A549 (cell line): Measurements from ENCODE around the gene GALNT5. TPM values are rescaled to one million over a fixed set of nuclear protein-coding genes. Genes with fewer than 3 reads are reported as not detected.

Source experiments
- ATAC-seq, 2 experiments: fragments of 200-7000 bp in 1 of 2; fragments of >200 bp in 1 of 2; cut with Nextera tagmentation in 1 of 2; cut with Tn5 transposase in 1 of 2; 3 replicates each; pipeline versions ENCODE4 v1.8.0 to v1.9.1; 2018 to 2020; ENCODE audit warnings: mild to moderate bottlenecking in 1 of 2, moderate library complexity in 1 of 2
- CTCF ChIA-PET: fragments of 300-600 bp; sonication (Branson Sonifier 250); formaldehyde crosslinking; extraction: SDS; loops from one replicate; lab custom pipeline; 2021; ENCODE audit warnings: antibody characterized with exemption, inconsistent platforms; lab: Yijun Ruan, JAX
- POLR2A ChIA-PET: fragments of 350-600 bp; formaldehyde crosslinking; extraction: SDS; loops from one replicate; lab custom pipeline; 2021; ENCODE audit warnings: antibody characterized with exemption, inconsistent platforms; lab: Yijun Ruan, JAX
- DNase-seq, 2 experiments: peaks; one replicate each; pipeline versions ENCODE4 v3.0.0 to v3.0.0-alpha.2; 2011 to 2016; ENCODE audit warnings: low read depth in 1 of 2, low spot score in 1 of 2
- FAIRE-seq: peaks from 2 replicates; lab custom pipeline; 2011; peaks lifted over from hg19 to GRCh38; lab: Jason Lieb, UNC
- H3K27ac ChIP-seq, 2 experiments: fragments of >200 bp; sonication (Bioruptor Twin); formaldehyde crosslinking; 3 replicates each; pipeline ENCODE4 v1.5.1; 2016 to 2017
- H3K4me1 ChIP-seq: fragments of >200 bp; sonication (Bioruptor Twin); formaldehyde crosslinking; 3 replicates; pipeline ENCODE4 v1.6.1; 2016
- H3K4me2 ChIP-seq: fragments of >200 bp; sonication (Bioruptor Twin); formaldehyde crosslinking; 3 replicates; pipeline ENCODE4 v1.6.1; 2016
- H3K4me3 ChIP-seq: fragments of >200 bp; sonication (Bioruptor Twin); formaldehyde crosslinking; 3 replicates; pipeline ENCODE4 v1.5.1; 2016
- H3K9me3 ChIP-seq: fragments of >200 bp; sonication (Bioruptor Twin); formaldehyde crosslinking; 3 replicates; pipeline ENCODE4 v1.6.1; 2016
- CBX2 ChIP-seq: fragments of 200-600 bp; sonication (generic); IDR thresholded peaks from 2 replicates; pipeline ENCODE4 v1.6.1; 2016; ENCODE audit warnings: low read depth, mild to moderate bottlenecking, borderline replicate concordance
- CBX8 ChIP-seq: fragments of 200-600 bp; sonication (generic); IDR thresholded peaks from 2 replicates; pipeline ENCODE4 v1.6.1; 2016
- CHD4 ChIP-seq: fragments of 200-600 bp; sonication (generic); IDR thresholded peaks from 2 replicates; pipeline ENCODE4 v1.6.1; 2016; ENCODE audit warnings: antibody characterized with exemption, mild to moderate bottlenecking, borderline replicate concordance
- EP300 ChIP-seq, 2 experiments: fragments of >200 bp; sonication (Bioruptor Twin); formaldehyde crosslinking; IDR thresholded peaks; 2 replicates in 1 of 2; 3 replicates in 1 of 2; pipeline ENCODE4 v1.6.1; 2016 to 2017
- ESRRA ChIP-seq: fragments of 150-350 bp; IDR thresholded peaks from 2 replicates; pipeline ENCODE4 v1.6.1; 2014; ENCODE audit warnings: mild to moderate bottlenecking, low read length, borderline replicate concordance
- FOSB ChIP-seq: fragments of 250-450 bp; sonication (Bioruptor Pico); IDR thresholded peaks from 2 replicates; pipeline ENCODE4 v1.5.0; 2020; ENCODE audit warnings: mild to moderate bottlenecking, moderate library complexity
- FOXS1 ChIP-seq: fragments of 250-450 bp; sonication (Bioruptor Pico); IDR thresholded peaks from 2 replicates; pipeline ENCODE4 v1.5.0; 2020; ENCODE audit warnings: mild to moderate bottlenecking, moderate library complexity
- KDM5A ChIP-seq: fragments of 200-600 bp; sonication (generic); IDR thresholded peaks from 2 replicates; pipeline ENCODE4 v1.6.1; 2016; ENCODE audit warnings: antibody characterized with exemption, mild to moderate bottlenecking
- MAFK ChIP-seq: fragments of 450-650 bp; IDR thresholded peaks from 2 replicates; pipeline ENCODE4 v1.6.1; 2014; ENCODE audit not compliant: partially characterized antibody
- MYC ChIP-seq: IDR thresholded peaks from 2 replicates; pipeline ENCODE4 v1.6.1; 2012; ENCODE audit warnings: mild to moderate bottlenecking, inconsistent platforms, low read length, improper control_type of control experiment, borderline replicate concordance
- SREBF2 ChIP-seq: fragments of 450-650 bp; IDR thresholded peaks from 2 replicates; pipeline ENCODE4 v1.6.1; 2014; ENCODE audit warnings: mild to moderate bottlenecking, moderate library complexity
- TFCP2L1 ChIP-seq: fragments of 250-450 bp; sonication (Bioruptor Pico); IDR thresholded peaks from 2 replicates; pipeline ENCODE4 v1.5.0; 2021; ENCODE audit warnings: mild to moderate bottlenecking
- TP53 ChIP-seq: fragments of 250-450 bp; sonication (Bioruptor Pico); IDR thresholded peaks from 2 replicates; pipeline ENCODE4 v1.5.0; 2021; ENCODE audit warnings: mild to moderate bottlenecking, moderate library complexity
- ZC3H11A ChIP-seq: fragments of 450-650 bp; IDR thresholded peaks from 2 replicates; pipeline ENCODE4 v1.6.1; 2014; ENCODE audit warnings: antibody characterized with exemption, mild to moderate bottlenecking
- ZFP36 ChIP-seq: fragments of 450-650 bp; IDR thresholded peaks from 2 replicates; pipeline ENCODE4 v1.6.1; 2014; ENCODE audit warnings: borderline replicate concordance; ENCODE audit not compliant: partially characterized antibody
- WGBS: methylation state at CpG from one replicate; pipeline ENCODE4 v1.1.6; 2017; ENCODE audit errors: missing lambda C conversion rate; 5-methylcytosine and 5-hydroxymethylcytosine counted together
- polyA plus RNA-seq, 4 experiments: library from polyadenylated mRNA; depleted of rRNA in 3 of 4; stranded (reverse); fragments of >200 nt; fragmentation: RNase III in 1 of 4; extraction: RNeasy Plus Mini Kit Qiagen cat#74134 plus additional on column Dnase treatment in 1 of 4; gene quantifications; 2 replicates in 3 of 4; 3 replicates in 1 of 4; pipeline ENCODE4 v1.2.3, GENCODE V29; 2011 to 2017
- TF ChIP-seq, protein P1 (sequence below): fragments of 200-600 bp; sonication (generic); IDR thresholded peaks from 2 replicates; pipeline ENCODE4 v1.6.1; 2016; ENCODE audit warnings: antibody characterized with exemption, mild to moderate bottlenecking, moderate library complexity
- TF ChIP-seq, protein P2 (sequence below): fragments of >200 bp; sonication (Bioruptor Twin); formaldehyde crosslinking; IDR thresholded peaks from 3 replicates; pipeline ENCODE4 v1.6.1; 2016
- TF ChIP-seq, protein P3 (sequence below): IDR thresholded peaks from 2 replicates; pipeline ENCODE4 v1.6.1; 2012

Gene GALNT5
- polyA plus RNA-seq, 2 of the 4 experiments (the other 2 are of a cell fraction) = 2.9 to 3.0 TPM

DNA sequence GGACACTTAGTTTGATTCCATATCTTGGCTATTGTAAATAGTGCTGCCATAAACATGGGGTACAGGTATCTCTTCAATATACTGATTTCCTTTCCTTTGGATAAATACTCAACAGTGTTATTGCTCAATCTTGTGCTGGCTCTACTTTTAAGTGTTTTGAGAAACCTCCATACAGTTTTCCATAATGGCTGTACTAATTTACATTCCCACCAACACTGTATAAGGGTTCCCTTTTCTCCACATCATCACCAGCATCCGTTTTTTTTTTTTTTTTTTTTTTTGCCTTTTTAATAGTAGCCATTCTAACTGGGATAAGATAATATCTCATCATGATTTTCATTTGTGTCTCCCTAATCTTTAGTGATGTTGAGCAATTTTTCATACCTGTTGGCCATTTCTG is 29.9 kb upstream of the GALNT5 start:
- TF ChIP-seq TP53 (no peak), FOSB (CRISPR knock-in tag) (no peak), FOXS1 (CRISPR knock-in tag) (no peak), TFCP2L1 (CRISPR knock-in tag) (no peak), MYC (no peak), KDM5A (no peak), SREBF2 (no peak), EP300 (IDR thresholded peaks at IDR 0.05) (no peak), ZFP36 (no peak), ESRRA (no peak), CHD4 (no peak), CBX8 (no peak)
- TF ChIP-seq, protein P1, sequence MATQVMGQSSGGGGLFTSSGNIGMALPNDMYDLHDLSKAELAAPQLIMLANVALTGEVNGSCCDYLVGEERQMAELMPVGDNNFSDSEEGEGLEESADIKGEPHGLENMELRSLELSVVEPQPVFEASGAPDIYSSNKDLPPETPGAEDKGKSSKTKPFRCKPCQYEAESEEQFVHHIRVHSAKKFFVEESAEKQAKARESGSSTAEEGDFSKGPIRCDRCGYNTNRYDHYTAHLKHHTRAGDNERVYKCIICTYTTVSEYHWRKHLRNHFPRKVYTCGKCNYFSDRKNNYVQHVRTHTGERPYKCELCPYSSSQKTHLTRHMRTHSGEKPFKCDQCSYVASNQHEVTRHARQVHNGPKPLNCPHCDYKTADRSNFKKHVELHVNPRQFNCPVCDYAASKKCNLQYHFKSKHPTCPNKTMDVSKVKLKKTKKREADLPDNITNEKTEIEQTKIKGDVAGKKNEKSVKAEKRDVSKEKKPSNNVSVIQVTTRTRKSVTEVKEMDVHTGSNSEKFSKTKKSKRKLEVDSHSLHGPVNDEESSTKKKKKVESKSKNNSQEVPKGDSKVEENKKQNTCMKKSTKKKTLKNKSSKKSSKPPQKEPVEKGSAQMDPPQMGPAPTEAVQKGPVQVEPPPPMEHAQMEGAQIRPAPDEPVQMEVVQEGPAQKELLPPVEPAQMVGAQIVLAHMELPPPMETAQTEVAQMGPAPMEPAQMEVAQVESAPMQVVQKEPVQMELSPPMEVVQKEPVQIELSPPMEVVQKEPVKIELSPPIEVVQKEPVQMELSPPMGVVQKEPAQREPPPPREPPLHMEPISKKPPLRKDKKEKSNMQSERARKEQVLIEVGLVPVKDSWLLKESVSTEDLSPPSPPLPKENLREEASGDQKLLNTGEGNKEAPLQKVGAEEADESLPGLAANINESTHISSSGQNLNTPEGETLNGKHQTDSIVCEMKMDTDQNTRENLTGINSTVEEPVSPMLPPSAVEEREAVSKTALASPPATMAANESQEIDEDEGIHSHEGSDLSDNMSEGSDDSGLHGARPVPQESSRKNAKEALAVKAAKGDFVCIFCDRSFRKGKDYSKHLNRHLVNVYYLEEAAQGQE = no peak
- TF ChIP-seq, protein P2, sequence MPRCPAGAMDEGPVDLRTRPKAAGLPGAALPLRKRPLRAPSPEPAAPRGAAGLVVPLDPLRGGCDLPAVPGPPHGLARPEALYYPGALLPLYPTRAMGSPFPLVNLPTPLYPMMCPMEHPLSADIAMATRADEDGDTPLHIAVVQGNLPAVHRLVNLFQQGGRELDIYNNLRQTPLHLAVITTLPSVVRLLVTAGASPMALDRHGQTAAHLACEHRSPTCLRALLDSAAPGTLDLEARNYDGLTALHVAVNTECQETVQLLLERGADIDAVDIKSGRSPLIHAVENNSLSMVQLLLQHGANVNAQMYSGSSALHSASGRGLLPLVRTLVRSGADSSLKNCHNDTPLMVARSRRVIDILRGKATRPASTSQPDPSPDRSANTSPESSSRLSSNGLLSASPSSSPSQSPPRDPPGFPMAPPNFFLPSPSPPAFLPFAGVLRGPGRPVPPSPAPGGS = no peak
- Histone ChIP-seq H3K27ac (no peak overlapping the region), H3K9me3 (no peaks in the 10 kb centered on the region), H3K4me2 (no peak overlapping the region), H3K4me3 (no peak overlapping the region), H3K4me1 (no peaks in the 10 kb centered on the region)
- ATAC-seq (no peak), FAIRE-seq (no peak), DNase-seq (no peak)
- ChIA-PET CTCF (no interaction called here), POLR2A (no interaction called here)
- 4% methylated on average over 1 of the region's 1 CpG for WGBS

DNA sequence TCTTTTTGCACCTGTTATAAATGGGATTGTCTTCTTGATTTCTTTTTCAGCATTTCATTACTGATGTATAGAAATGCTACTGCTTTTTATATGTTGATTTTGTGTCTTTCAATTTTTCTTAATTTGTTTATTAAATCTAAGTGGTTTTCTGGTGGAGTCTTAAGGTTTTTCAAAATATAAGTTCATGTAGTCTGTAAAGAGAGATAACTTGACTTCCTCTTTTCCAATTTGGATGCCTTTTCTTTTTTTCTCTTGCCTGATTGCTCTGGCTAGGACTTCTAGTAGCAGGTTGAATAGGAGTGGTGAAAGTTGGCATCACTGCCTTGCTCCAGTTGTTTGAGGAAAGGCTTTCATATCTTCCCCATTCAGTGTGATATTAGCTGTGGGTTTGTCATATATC is 28.6 kb upstream of the GALNT5 start:
- DNase-seq = no peak
- Histone ChIP-seq H3K27ac (no peak overlapping the region), H3K4me1 (no peaks in the 10 kb centered on the region), H3K4me3 (no peak overlapping the region), H3K4me2 (no peak overlapping the region), H3K9me3 (no peaks in the 10 kb centered on the region)
- TF ChIP-seq, protein P3, sequence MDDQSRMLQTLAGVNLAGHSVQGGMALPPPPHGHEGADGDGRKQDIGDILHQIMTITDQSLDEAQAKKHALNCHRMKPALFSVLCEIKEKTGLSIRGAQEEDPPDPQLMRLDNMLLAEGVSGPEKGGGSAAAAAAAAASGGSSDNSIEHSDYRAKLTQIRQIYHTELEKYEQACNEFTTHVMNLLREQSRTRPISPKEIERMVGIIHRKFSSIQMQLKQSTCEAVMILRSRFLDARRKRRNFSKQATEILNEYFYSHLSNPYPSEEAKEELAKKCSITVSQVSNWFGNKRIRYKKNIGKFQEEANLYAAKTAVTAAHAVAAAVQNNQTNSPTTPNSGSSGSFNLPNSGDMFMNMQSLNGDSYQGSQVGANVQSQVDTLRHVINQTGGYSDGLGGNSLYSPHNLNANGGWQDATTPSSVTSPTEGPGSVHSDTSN = no peak
- TF ChIP-seq FOSB (CRISPR knock-in tag) (no peak), MAFK (no peak), CBX2 (no peak), FOXS1 (CRISPR knock-in tag) (no peak), ZC3H11A (no peak)
- TF ChIP-seq, protein P1 = no peak
- no peak for FAIRE-seq
- CTCF ChIA-PET = interaction anchor here (0.8 to 1.3 kb wide), 3 partner anchors 35 to 1856 kb away, joined by 3 read pairs; no protein-coding TSS in a partner anchor
- no peak for ATAC-seq
- POLR2A ChIA-PET = no interaction called here
